PFSK-1 (cell line): ENCODE results near the gene MEGF6.

Experiments
- FOXP2 ChIP-seq: optimal IDR thresholded peaks from 2 replicates; pipeline ENCODE3; 2011; ENCODE audit warnings: borderline replicate concordance, control low read depth, inconsistent platforms; ENCODE audit not compliant: insufficient read depth; ENCODE audit errors: extremely low read length, extremely low read depth
- POLR2AphosphoS5 ChIP-seq: IDR thresholded peaks from 2 replicates; pipeline ENCODE4 v1.6.1; 2012; ENCODE audit warnings: low read depth, mild to moderate bottlenecking, control low read depth, low read length, moderate library complexity
- REST ChIP-seq, 2 experiments: IDR thresholded peaks; 2 replicates each; pipeline versions ENCODE4 v1.6.1 to v1.8.0; 2011 to 2012; ENCODE audit warnings: low read depth in 2 of 2, low read length in 2 of 2, control low read depth in 1 of 2, inconsistent platforms in 1 of 2, mild to moderate bottlenecking in 1 of 2, moderate library complexity in 1 of 2; ENCODE audit not compliant: insufficient read depth in 1 of 2
- SIN3A ChIP-seq: IDR thresholded peaks from 2 replicates; pipeline ENCODE4 v1.6.1; 2012; ENCODE audit warnings: mild to moderate bottlenecking, low read length, moderate library complexity, borderline replicate concordance; ENCODE audit not compliant: insufficient read depth
- TAF1 ChIP-seq: IDR thresholded peaks from 2 replicates; pipeline ENCODE4 v1.6.1; 2012; ENCODE audit warnings: low read length, control low read depth, borderline replicate concordance; ENCODE audit not compliant: insufficient read depth

The MEGF6 gene

GRCh38 chr1:3472906-3473305 lies 138.4 kb downstream of the MEGF6 start:
- TF ChIP-seq TAF1 (no peak), POLR2AphosphoS5 (no peak), FOXP2 (no peak), SIN3A (no peak), REST (IDR thresholded peaks at IDR 0.05; ENCODE audit: insufficient read depth in 1 of 2, low read depth in 2 of 2, low read length in 2 of 2) (no peak)

GRCh38 chr1:3472088-3472850 lies 139.0 kb downstream of the MEGF6 start:
- TF ChIP-seq FOXP2 (no peak), REST (IDR thresholded peaks at IDR 0.05; ENCODE audit: insufficient read depth in 1 of 2, low read depth in 2 of 2, low read length in 2 of 2) (no peak), POLR2AphosphoS5 (no peak), SIN3A (no peak), TAF1 (no peak)

- TF ChIP-seq SIN3A = no peak
Observed at GRCh38 chr1:3471356-3472087, 139.8 kb downstream of the MEGF6 start.

GRCh38 chr1:3470650-3471355 lies 140.5 kb downstream of the MEGF6 start:
- no peak for TF ChIP-seq FOXP2
- TF ChIP-seq TAF1 = no peak
- no peak for TF ChIP-seq REST (IDR thresholded peaks at IDR 0.05; ENCODE audit: insufficient read depth in 1 of 2, low read depth in 2 of 2, low read length in 2 of 2)

DNA sequence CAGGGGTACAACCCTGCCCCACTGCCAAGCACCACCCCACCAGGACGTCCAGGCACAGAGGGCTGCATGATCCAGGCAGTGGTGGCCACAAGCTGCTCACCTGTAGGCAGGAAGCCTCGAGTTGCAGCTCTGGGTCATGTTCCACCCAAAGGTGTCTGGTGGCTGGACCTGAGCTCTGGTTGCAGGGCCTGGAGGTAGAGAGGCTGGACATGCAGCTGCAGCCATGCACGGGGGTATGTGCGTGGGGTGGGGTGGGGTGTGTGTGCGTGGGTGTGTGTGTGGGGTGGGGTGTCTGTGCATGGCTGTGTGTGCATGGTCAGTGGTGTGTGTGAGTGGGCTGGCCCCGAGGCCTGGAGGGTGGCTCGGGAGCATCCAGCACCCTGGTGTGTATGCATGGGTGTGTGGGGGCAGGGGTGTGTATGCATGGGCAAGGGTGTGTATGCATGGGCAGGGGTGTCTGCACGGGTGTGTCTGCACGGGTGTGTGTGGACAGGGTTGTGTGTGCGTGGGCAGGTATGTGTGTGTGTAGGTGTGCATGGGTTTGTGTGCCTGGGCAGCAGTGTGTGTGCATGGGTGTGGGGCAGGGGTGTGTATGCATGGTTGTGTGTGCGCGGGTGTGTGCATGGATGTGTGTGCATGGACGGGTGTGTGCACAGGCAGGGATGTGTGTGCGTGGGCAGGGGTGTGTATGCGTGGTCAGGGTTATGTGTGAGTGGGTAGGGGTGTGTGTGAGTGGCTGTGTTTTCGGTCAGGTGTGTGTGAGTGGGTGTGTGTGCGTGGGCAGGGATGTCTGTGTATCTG lies 141.3 kb downstream of the MEGF6 start:
- no peak for TF ChIP-seq SIN3A
- no peak for TF ChIP-seq FOXP2
- TF ChIP-seq REST (IDR thresholded peaks at IDR 0.05; ENCODE audit: insufficient read depth in 1 of 2, low read depth in 2 of 2, low read length in 2 of 2) = no peak
- no peak for TF ChIP-seq POLR2AphosphoS5
- no peak for TF ChIP-seq TAF1
